ENCODE measurements around the gene CYP1B1. TPM values are rescaled to one million over a fixed set of nuclear protein-coding genes. Genes with fewer than 3 reads are reported as not detected.

CYP1B1 gene
- total and polyA plus RNA-seq, 2 experiments from 2014 or later = 56.0 to 116 TPM

DNA sequence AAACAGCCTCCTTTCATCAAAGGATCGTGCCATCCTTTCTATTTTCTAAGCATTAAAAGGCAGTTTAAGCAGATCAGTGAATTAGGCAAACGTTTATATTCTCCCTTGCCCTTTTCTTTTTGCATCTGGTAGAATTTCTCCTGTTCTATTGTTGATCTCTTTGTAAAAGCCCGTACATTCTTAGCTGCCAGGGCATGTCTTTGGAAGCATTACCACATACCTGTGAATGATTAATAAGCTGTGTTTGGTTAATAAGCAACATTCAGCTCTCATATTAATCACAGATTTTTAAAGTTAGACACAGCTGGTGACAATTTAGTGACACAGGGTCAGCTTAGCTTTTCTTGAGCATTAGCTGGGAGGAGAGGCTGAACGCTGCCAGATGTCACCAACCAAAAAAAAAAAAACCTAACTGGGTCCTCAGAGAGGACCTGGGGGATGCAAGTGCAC is 33.8 kb upstream of the CYP1B1 start:
- H3K9me3 ChIP-seq (ENCODE audit: low read depth) = no peaks in the 10 kb centered on the region
- H3K4me3 ChIP-seq = no peak overlapping the region
- peaks cover 30% of the 10 kb centered on the region for H3K4me1 ChIP-seq (ENCODE audit: insufficient read depth)
- peak; percentile 63 for DNase-seq
- H3F3A ChIP-seq (ENCODE audit: insufficient read depth) = peaks cover 25% of the 10 kb centered on the region
- no peaks in the 10 kb centered on the region for H3K27me3 ChIP-seq (replicated peaks; ENCODE audit: insufficient read depth)
- H4K20me1 ChIP-seq (ENCODE audit: insufficient read depth) = no peaks in the 10 kb centered on the region
- in situ Hi-C loops (cut with MboI) = no loop called here
- H2AFZ ChIP-seq = peak overlapping the region; percentile 20; the same call in 1 of the 2 replicates
- WGBS, 2 experiments (ENCODE audit: low coverage in 1 of 2, low lambda C conversion rate in 2 of 2, missing lambda C conversion rate in 2 of 2) = 3 to 8% methylated on average over 4 of the region's 4 CpGs
- peak overlapping the region; percentile 42 for H3K9ac ChIP-seq
- H3K27ac ChIP-seq = peak overlapping the region; percentile 34; the same call in 1 of the 2 replicates
- no peaks in the 10 kb centered on the region for H3K36me3 ChIP-seq (ENCODE audit: low read depth)
- H3K79me2 ChIP-seq (ENCODE audit: insufficient read depth) = no peaks in the 10 kb centered on the region
- H3K9me2 ChIP-seq (ENCODE audit: insufficient read depth) = no peaks in the 10 kb centered on the region
- H3K4me2 ChIP-seq (ENCODE audit: unreplicated experiment) = peak overlapping the region; percentile 37
- peak; percentile 66; the same call in 1 of the 2 replicates for TF ChIP-seq EZH2phosphoT487 (IDR thresholded peaks at IDR 0.05; ENCODE audit: insufficient read depth, low read depth)
- TF ChIP-seq EZH2 (IDR thresholded peaks at IDR 0.05; ENCODE audit: insufficient read depth, poor library complexity, severe bottlenecking) = no peak

DNA sequence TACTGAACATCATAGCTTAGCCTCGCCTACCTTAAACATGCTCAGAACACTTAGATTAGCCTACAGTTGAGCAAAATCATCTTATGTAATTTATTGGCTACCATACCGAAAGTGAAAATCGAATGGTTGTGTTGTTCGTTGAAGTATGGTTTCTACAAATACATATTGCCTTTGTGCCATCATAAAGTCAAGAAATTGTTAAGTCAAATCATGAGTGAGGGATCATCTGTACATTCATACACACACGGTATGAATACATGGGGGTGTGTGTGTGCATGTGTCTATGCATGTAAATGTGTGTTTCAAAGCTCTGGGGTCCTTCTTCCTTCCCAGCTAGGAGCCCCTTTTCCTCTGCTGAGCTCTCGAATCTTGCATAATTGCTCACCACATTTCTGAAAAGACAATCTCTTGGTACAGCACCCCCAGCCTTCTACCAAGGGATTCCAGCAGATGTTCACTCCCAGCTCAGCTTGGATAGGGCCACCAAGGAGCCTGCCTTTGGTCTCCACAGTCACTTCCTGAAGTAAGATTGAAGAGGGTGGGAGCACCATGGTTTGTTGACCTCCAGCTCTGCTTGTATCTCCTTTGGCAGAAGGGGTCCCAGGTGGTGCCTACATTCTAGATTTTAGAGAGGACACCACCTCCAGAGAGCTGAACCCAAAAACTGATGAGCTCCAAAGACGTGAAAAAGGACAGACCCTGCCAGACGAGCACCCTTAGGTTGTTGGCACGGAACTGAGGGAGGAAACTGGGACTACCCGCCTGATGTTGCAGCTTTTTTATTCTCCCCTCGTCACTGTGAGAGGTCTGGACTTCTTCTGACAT is 33.2 kb upstream of the CYP1B1 start:
- Histone ChIP-seq H3K79me2 (ENCODE audit: insufficient read depth) (no peaks in the 10 kb centered on the region), H3K27ac (peak overlapping the region; percentile 34; the same call in 1 of the 2 replicates), H3K9ac (peak overlapping the region; percentile 42), H4K20me1 (ENCODE audit: insufficient read depth) (no peaks in the 10 kb centered on the region), H3K27me3 (replicated peaks; ENCODE audit: insufficient read depth) (no peaks in the 10 kb centered on the region), H3F3A (ENCODE audit: insufficient read depth) (peaks cover 25% of the 10 kb centered on the region), H3K36me3 (ENCODE audit: low read depth) (no peaks in the 10 kb centered on the region), H3K9me3 (ENCODE audit: low read depth) (no peaks in the 10 kb centered on the region), H3K4me2 (ENCODE audit: unreplicated experiment) (peak overlapping the region; percentile 37), H2AFZ (peak overlapping the region; percentile 20; the same call in 1 of the 2 replicates), H3K4me3 (no peak overlapping the region), H3K9me2 (ENCODE audit: insufficient read depth) (no peaks in the 10 kb centered on the region), H3K4me1 (ENCODE audit: insufficient read depth) (peaks cover 29% of the 10 kb centered on the region)
- DNase-seq = no peak
- 50 to 55% methylated on average over 11 of the region's 11 CpGs for WGBS, 2 experiments (ENCODE audit: low coverage in 1 of 2, low lambda C conversion rate in 2 of 2, missing lambda C conversion rate in 2 of 2)
- in situ Hi-C loops (cut with MboI) = no loop called here
- TF ChIP-seq EZH2phosphoT487 (IDR thresholded peaks at IDR 0.05; ENCODE audit: insufficient read depth, low read depth) = no peak
- TF ChIP-seq EZH2 (IDR thresholded peaks at IDR 0.05; ENCODE audit: insufficient read depth, poor library complexity, severe bottlenecking) = no peak

- no peak overlapping the region for H3K27ac ChIP-seq
- H3K4me1 ChIP-seq (ENCODE audit: insufficient read depth) = peaks cover 27% of the 10 kb centered on the region
- H3K36me3 ChIP-seq (ENCODE audit: low read depth) = no peaks in the 10 kb centered on the region
- WGBS, 2 experiments (ENCODE audit: low coverage in 1 of 2, low lambda C conversion rate in 2 of 2, missing lambda C conversion rate in 2 of 2) = 95 to 98% methylated on average over 17 of the region's 17 CpGs
- in situ Hi-C loops (cut with MboI) = no loop called here
- H3K9ac ChIP-seq = no peak overlapping the region
- no peak overlapping the region for H3K4me3 ChIP-seq
- no peaks in the 10 kb centered on the region for H4K20me1 ChIP-seq (ENCODE audit: insufficient read depth)
- H2AFZ ChIP-seq = no peak overlapping the region
- H3K79me2 ChIP-seq (ENCODE audit: insufficient read depth) = no peaks in the 10 kb centered on the region
- H3K4me2 ChIP-seq (ENCODE audit: unreplicated experiment) = no peak overlapping the region
- no peaks in the 10 kb centered on the region for H3K9me2 ChIP-seq (ENCODE audit: insufficient read depth)
- no peaks in the 10 kb centered on the region for H3K27me3 ChIP-seq (replicated peaks; ENCODE audit: insufficient read depth)
- H3K9me3 ChIP-seq (ENCODE audit: low read depth) = no peaks in the 10 kb centered on the region
- DNase-seq = no peak
- TF ChIP-seq EZH2phosphoT487 (IDR thresholded peaks at IDR 0.05; ENCODE audit: insufficient read depth, low read depth) = no peak
- no peak for TF ChIP-seq EZH2 (IDR thresholded peaks at IDR 0.05; ENCODE audit: insufficient read depth, poor library complexity, severe bottlenecking)
- peaks cover 25% of the 10 kb centered on the region for H3F3A ChIP-seq (ENCODE audit: insufficient read depth)
Measured at GRCh38 chr2:38107738-38108410, 31.9 kb upstream of the CYP1B1 start.

DNA sequence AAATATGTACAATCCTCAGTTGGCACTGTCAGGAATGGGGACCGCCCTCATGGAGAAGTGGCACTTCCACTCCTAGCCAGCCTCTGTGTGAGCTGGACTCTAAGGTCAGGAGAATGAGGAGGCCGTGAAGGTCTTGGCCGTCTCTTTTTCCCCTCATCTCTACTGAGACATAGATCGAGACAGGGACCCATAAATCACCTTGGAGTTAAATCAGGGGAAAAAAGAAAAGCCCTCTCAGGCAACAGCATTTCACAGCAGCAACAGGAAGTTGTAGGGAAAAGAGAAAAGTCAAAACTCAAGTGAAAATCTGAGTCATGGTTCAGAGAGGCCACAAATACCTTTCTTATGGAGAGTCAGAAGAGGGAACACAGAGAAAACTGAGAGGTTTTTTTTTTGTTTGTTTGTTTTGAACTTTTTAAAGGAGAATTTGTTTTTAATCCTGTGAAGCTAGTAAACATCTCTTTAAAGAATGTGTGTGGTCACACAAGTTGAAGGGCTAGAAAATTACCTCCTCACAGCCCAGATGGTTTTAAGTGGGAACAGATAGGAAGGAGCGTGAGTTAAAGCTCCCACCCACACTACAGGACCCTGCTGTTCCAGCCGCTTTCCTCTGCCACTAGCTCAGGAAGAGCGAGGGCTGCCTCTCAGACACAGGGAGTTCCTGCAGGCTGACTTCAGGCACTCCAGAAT is 30.6 kb upstream of the CYP1B1 start:
- TF ChIP-seq EZH2phosphoT487 (IDR thresholded peaks at IDR 0.05; ENCODE audit: insufficient read depth, low read depth) = no peak
- no peak for TF ChIP-seq EZH2 (IDR thresholded peaks at IDR 0.05; ENCODE audit: insufficient read depth, poor library complexity, severe bottlenecking)
- Histone ChIP-seq H4K20me1 (ENCODE audit: insufficient read depth) (no peaks in the 10 kb centered on the region), H3F3A (ENCODE audit: insufficient read depth) (peaks cover 25% of the 10 kb centered on the region), H3K79me2 (ENCODE audit: insufficient read depth) (no peaks in the 10 kb centered on the region), H3K9me3 (ENCODE audit: low read depth) (no peaks in the 10 kb centered on the region), H3K27me3 (replicated peaks; ENCODE audit: insufficient read depth) (no peaks in the 10 kb centered on the region), H3K9me2 (ENCODE audit: insufficient read depth) (no peaks in the 10 kb centered on the region), H3K4me2 (ENCODE audit: unreplicated experiment) (peak overlapping the region; percentile 78), H3K36me3 (ENCODE audit: low read depth) (no peaks in the 10 kb centered on the region), H3K4me1 (ENCODE audit: insufficient read depth) (peaks cover 27% of the 10 kb centered on the region), H3K9ac (peak overlapping the region; percentile 73), H2AFZ (peak overlapping the region; percentile 82), H3K27ac (peak overlapping the region; percentile 83), H3K4me3 (peak overlapping the region; percentile 11)
- 12 to 13% methylated on average over 7 of the region's 7 CpGs for WGBS, 2 experiments (ENCODE audit: low coverage in 1 of 2, low lambda C conversion rate in 2 of 2, missing lambda C conversion rate in 2 of 2)
- in situ Hi-C loops (cut with MboI) = no loop called here
- DNase-seq = peak; percentile 82
